Duodenal mucosa (tissue), 2 donors: ENCODE results near the gene VSTM2B.
A peak's percentile ranks its signal among the peaks of the same experiment; 100 is the strongest.

Experiments
- H3K27ac ChIP-seq: one replicate; pipeline ENCODE4 v1.7.0; 2013; ENCODE audit warnings: low read depth, low read length
- H3K27me3 ChIP-seq, 2 donors: one replicate each; pipeline ENCODE4 v1.7.0; 2013; ENCODE audit warnings: low read length in 2 of 2, control low read depth in 1 of 2; ENCODE audit not compliant: insufficient read depth in 2 of 2, control insufficient read depth in 1 of 2
- H3K36me3 ChIP-seq, 2 donors: one replicate each; pipeline ENCODE4 v1.7.0; 2013; ENCODE audit warnings: low read length in 2 of 2, control low read depth in 1 of 2; ENCODE audit not compliant: insufficient read depth in 2 of 2, control insufficient read depth in 1 of 2
- H3K4me1 ChIP-seq, 2 donors: one replicate each; pipeline ENCODE4 v1.7.0; 2013; ENCODE audit warnings: low read length in 2 of 2, control low read depth in 1 of 2; ENCODE audit not compliant: insufficient read depth in 2 of 2, control insufficient read depth in 1 of 2
- H3K4me3 ChIP-seq, 2 donors: one replicate each; pipeline ENCODE4 v1.7.0; 2013; ENCODE audit warnings: low read length in 2 of 2, low read depth in 1 of 2
- H3K9ac ChIP-seq, 2 donors: one replicate each; pipeline ENCODE4 v1.7.0; 2013; ENCODE audit warnings: low read length in 2 of 2, low read depth in 1 of 2
- H3K9me3 ChIP-seq, 2 donors: one replicate each; pipeline ENCODE4 v1.7.0; 2013; ENCODE audit warnings: low read length in 2 of 2, control low read depth in 1 of 2; ENCODE audit not compliant: control insufficient read depth in 1 of 2

VSTM2B gene

GRCh38 chr19:29590278-29590677 is 64.5 kb downstream of the VSTM2B start:
- no peaks in the 10 kb centered on the region for H3K36me3 ChIP-seq
- no peaks in the 10 kb centered on the region for H3K4me1 ChIP-seq
- no peak overlapping the region for H3K9ac ChIP-seq
- H3K4me3 ChIP-seq: no peak overlapping the region
- H3K27ac ChIP-seq: no peak overlapping the region
- no peaks in the 10 kb centered on the region for H3K9me3 ChIP-seq
- no peaks in the 10 kb centered on the region for H3K27me3 ChIP-seq

GRCh38 chr19:29591670-29592069 is 65.9 kb downstream of the VSTM2B start:
- Histone ChIP-seq H3K27ac (no peak overlapping the region), H3K9me3 (no peaks in the 10 kb centered on the region), H3K36me3 (no peaks in the 10 kb centered on the region), H3K27me3 (peaks cover 0 to 5% of the 10 kb centered on the region in 2 donors), H3K9ac (no peak overlapping the region), H3K4me1 (no peaks in the 10 kb centered on the region), H3K4me3 (no peak overlapping the region)

GRCh38 chr19:29593869-29594268 is 68.1 kb downstream of the VSTM2B start:
- Histone ChIP-seq H3K4me3 (no peak overlapping the region), H3K27ac (no peak overlapping the region), H3K36me3 (no peaks in the 10 kb centered on the region), H3K4me1 (no peaks in the 10 kb centered on the region), H3K9me3 (no peaks in the 10 kb centered on the region), H3K27me3 (peaks cover 0 to 5% of the 10 kb centered on the region in 2 donors), H3K9ac (no peak overlapping the region)

GRCh38 chr19:29596080-29596727 is 70.4 kb downstream of the VSTM2B start:
- H3K36me3 ChIP-seq: no peaks in the 10 kb centered on the region

GRCh38 chr19:29596885-29597525 is 71.2 kb downstream of the VSTM2B start:
- Histone ChIP-seq H3K36me3 (no peaks in the 10 kb centered on the region), H3K4me1 (no peaks in the 10 kb centered on the region), H3K27me3 (peaks cover 0 to 5% of the 10 kb centered on the region in 2 donors), H3K27ac (no peak overlapping the region), H3K9ac (no peak overlapping the region), H3K9me3 (no peaks in the 10 kb centered on the region), H3K4me3 (no peak overlapping the region)

More at GRCh38 chr19:29596080-29596727, 70.4 kb downstream of the VSTM2B start:
- H3K27me3 ChIP-seq: peaks cover 0 to 5% of the 10 kb centered on the region in 2 donors
- no peak overlapping the region for H3K9ac ChIP-seq
- H3K27ac ChIP-seq: no peak overlapping the region
- H3K4me1 ChIP-seq: no peaks in the 10 kb centered on the region
- H3K4me3 ChIP-seq: no peak overlapping the region
- no peaks in the 10 kb centered on the region for H3K9me3 ChIP-seq

GRCh38 chr19:29598036-29598435 is 72.2 kb downstream of the VSTM2B start:
- Histone ChIP-seq H3K27me3 (peaks cover 0 to 5% of the 10 kb centered on the region in 2 donors), H3K4me1 (no peaks in the 10 kb centered on the region), H3K9ac (no peak overlapping the region), H3K27ac (no peak overlapping the region), H3K36me3 (no peaks in the 10 kb centered on the region), H3K9me3 (no peaks in the 10 kb centered on the region), H3K4me3 (no peak overlapping the region)

GRCh38 chr19:29598496-29598895 is 72.7 kb downstream of the VSTM2B start:
- Histone ChIP-seq H3K4me3 (no peak overlapping the region), H3K9ac (no peak overlapping the region), H3K4me1 (no peaks in the 10 kb centered on the region), H3K27ac (no peak overlapping the region), H3K36me3 (no peaks in the 10 kb centered on the region), H3K27me3 (peaks cover 0 to 5% of the 10 kb centered on the region in 2 donors), H3K9me3 (no peaks in the 10 kb centered on the region)

- H3K4me1 ChIP-seq: peaks cover 5 to 15% of the 10 kb centered on the region in 2 donors
- no peak overlapping the region for H3K4me3 ChIP-seq
- no peaks in the 10 kb centered on the region for H3K36me3 ChIP-seq
- no peaks in the 10 kb centered on the region for H3K27me3 ChIP-seq
- no peak overlapping the region for H3K9ac ChIP-seq
- H3K9me3 ChIP-seq: no peaks in the 10 kb centered on the region
- H3K27ac ChIP-seq: no peak overlapping the region
Measured at GRCh38 chr19:29603308-29603707, 77.5 kb downstream of the VSTM2B start.

- Histone ChIP-seq H3K9ac (peak within 1 kb of the TSS; percentile 99 to 100), H3K4me1 (peaks cover 5 to 15% of the 10 kb centered on the region in 2 donors), H3K4me3 (peak within 1 kb of the TSS; percentile 96 to 98)
Measured at GRCh38 chr19:29605653-29606419, 80.0 kb downstream of the VSTM2B start, which contains the start of gene POP4. Gene POP4, plus strand, starts transcription at chr19:29606283. Its CDS starts 36 bp downstream, at chr19:29606319.

GRCh38 chr19:29606420-29606747 is 80.6 kb downstream of the VSTM2B start:
- peaks cover 3 to 25% of the 10 kb centered on the region in 2 donors for H3K36me3 ChIP-seq
- no peaks in the 10 kb centered on the region for H3K9me3 ChIP-seq
- peak overlapping the region; percentile 99 to 100 for H3K9ac ChIP-seq
- peak overlapping the region; percentile 96 to 98 for H3K4me3 ChIP-seq
- H3K27ac ChIP-seq: peak overlapping the region; percentile 94
- no peaks in the 10 kb centered on the region for H3K27me3 ChIP-seq
- H3K4me1 ChIP-seq: peaks cover 5 to 15% of the 10 kb centered on the region in 2 donors

More at GRCh38 chr19:29605653-29606419, 80.0 kb downstream of the VSTM2B start, which contains the start of gene POP4:
- Histone ChIP-seq H3K36me3 (peaks cover 0 to 20% of the 10 kb centered on the region in 2 donors), H3K9me3 (no peaks in the 10 kb centered on the region), H3K27ac (peak within 1 kb of the TSS; percentile 94), H3K27me3 (no peaks in the 10 kb centered on the region)
